ENCODE data around the gene PIP5K1B. TPM values are rescaled to one million over a fixed set of nuclear protein-coding genes. Genes with fewer than 3 reads are reported as not detected.

The PIP5K1B gene
- total RNA-seq, 1 experiment from 2014 or later: 2.5 TPM

GRCh38 chr9:68685770-68686169, 19.3 kb upstream of the PIP5K1B start:
- H4K5ac ChIP-seq (ENCODE audit: insufficient read length, low read depth, low read length): no peak overlapping the region
- no peaks in the 10 kb centered on the region for H4K20me1 ChIP-seq (ENCODE audit: control insufficient read depth, insufficient read depth, insufficient read length)
- 0 out of 2 replicates have a peak, but pooled peaks cover 2% of the 10 kb centered on the region for H3K4me1 ChIP-seq (ENCODE audit: insufficient read depth, low read length)
- H3K23me2 ChIP-seq (ENCODE audit: insufficient read length, low read depth, low read length, poor library complexity, severe bottlenecking): no peaks in the 10 kb centered on the region
- peak; percentile 58 for DNase-seq
- H2AK5ac ChIP-seq (ENCODE audit: insufficient read length, low read length): no peak overlapping the region
- no peak overlapping the region for H2BK5ac ChIP-seq (ENCODE audit: insufficient read length, low read length)
- H2BK15ac ChIP-seq (ENCODE audit: low read depth, low read length): no peak overlapping the region
- peaks cover 16 to 17% of the 10 kb centered on the region in 2 experiments for H3K4me1 Mint-ChIP-seq
- H3K9me3 ChIP-seq (ENCODE audit: control insufficient read depth, low read depth, low read length): no peaks in the 10 kb centered on the region
- H4K91ac ChIP-seq (ENCODE audit: insufficient read length, low read depth, low read length): no peak overlapping the region
- no peak overlapping the region for H4K8ac ChIP-seq (replicated peaks; ENCODE audit: insufficient read length, low read depth, low read length)
- H3K36me3 Mint-ChIP-seq (ENCODE audit: insufficient read depth in 1 of 3, low read depth in 3 of 3): no peaks in the 10 kb centered on the region
- H3T11ph ChIP-seq (ENCODE audit: low read length): no peak overlapping the region
- H3K27me3 ChIP-seq (ENCODE audit: insufficient read depth, low read length): no peaks in the 10 kb centered on the region
- no peak overlapping the region for H2BK120ac ChIP-seq (ENCODE audit: low read depth, low read length, poor library complexity, severe bottlenecking)
- H3K18ac ChIP-seq (ENCODE audit: insufficient read length, low read depth, low read length): no peak overlapping the region
- peaks cover 17% of the 10 kb centered on the region for H3K27me3 Mint-ChIP-seq (ENCODE audit: low read depth)
- H3K14ac ChIP-seq (ENCODE audit: insufficient read depth, low read length): no peak overlapping the region
- no peak overlapping the region for H3K27ac Mint-ChIP-seq
- no peak overlapping the region for H3K4me2 ChIP-seq (ENCODE audit: insufficient read depth, insufficient read length, low read length)
- H3K79me1 ChIP-seq (ENCODE audit: insufficient read depth, low read depth, low read length, poor library complexity, severe bottlenecking): no peaks in the 10 kb centered on the region
- H3K4me3 Mint-ChIP-seq: no peak overlapping the region
- no peak overlapping the region for H3K9ac ChIP-seq (ENCODE audit: extremely low read depth, insufficient read length, low read length)
- no peak overlapping the region for H3K4ac ChIP-seq (ENCODE audit: low read depth, low read length)
- no peak overlapping the region for H3K56ac ChIP-seq (ENCODE audit: insufficient read length, low read depth, low read length)
- H2AFZ ChIP-seq (ENCODE audit: low read length): no peak overlapping the region
- H2BK12ac ChIP-seq (ENCODE audit: insufficient read length, low read depth, low read length): no peak overlapping the region
- no peaks in the 10 kb centered on the region; a peak in 1 of 5 replicates for H3K9me3 Mint-ChIP-seq
- no peak overlapping the region for H3K23ac ChIP-seq (ENCODE audit: insufficient read length, low read depth, low read length)
- no CpG with 5 or more reads among the region's 3 CpGs for WGBS (ENCODE audit: extremely low coverage, insufficient read length, low lambda C conversion rate)
- no peak overlapping the region for H2BK20ac ChIP-seq (ENCODE audit: low read depth, low read length, poor library complexity, severe bottlenecking)
- H3K27ac ChIP-seq (ENCODE audit: insufficient read length, low read depth, low read length): no peak overlapping the region
- TF ChIP-seq CTCF (conservative IDR thresholded peaks at IDR 0.05): peak; percentile 69
- no peaks in the 10 kb centered on the region for H3K79me2 ChIP-seq (ENCODE audit: insufficient read depth, low read length)
